H1 (cell line): ENCODE data around the gene VIPR1. TPM values are rescaled to one million over a fixed set of nuclear protein-coding genes. Genes with fewer than 3 reads are reported as not detected.

Experiments used
- RFX5 ChIP-seq: IDR thresholded peaks from 2 replicates; pipeline ENCODE4 v1.6.1; 2011; ENCODE audit warnings: low read depth, low read length, improper control_type of control experiment, borderline replicate concordance
- polyA plus RNA-seq, 7 experiments: library from polyadenylated mRNA; depleted of rRNA in 3 of 7; stranded (reverse) in 5 of 7; unstranded in 2 of 7; fragments of >200 nt in 5 of 7; fragments of 200-250 nt in 2 of 7; gene quantifications; 1 replicate in 5 of 7; 2 replicates in 1 of 7; 4 replicates in 1 of 7; pipeline versions ENCODE4 v1.2.1 to v1.2.3, GENCODE V29; 2011 to 2013; ENCODE audit warnings: missing spikeins in 2 of 7, mixed read lengths in 2 of 7
- total RNA-seq: library from RNA; stranded (reverse); fragmentation: NEBNext Ultra II Directional; extraction: Animal tissue kit (Norgen Biotek cat#: 25700); gene quantifications from 2 replicates; pipeline ENCODE4 v1.2.1, GENCODE V29; 2021

VIPR1 gene
- total and polyA plus RNA-seq, 2 of the 8 experiments (the other 6 are each of a cell fraction or from before 2014, with no cell fraction given), result 7.8 to 10.1 TPM

- no peak for TF ChIP-seq RFX5
Observed at GRCh38 chr3:42532229-42532628, 29.8 kb downstream of the VIPR1 start (continued).
